ENCODE data around the gene OSBPL2.

- TF ChIP-seq POLR2A (IDR thresholded peaks at IDR 0.05; ENCODE audit: low read depth, low read length), result no peak
- TF ChIP-seq POLR2AphosphoS5 (IDR thresholded peaks at IDR 0.05; ENCODE audit: low read depth, low read length), result no peak
Observed at GRCh38 chr20:62287759-62288534, 49.6 kb downstream of the OSBPL2 start.
